ENCODE data around the gene NMNAT2. TPM values are rescaled to one million over a fixed set of nuclear protein-coding genes. Genes with fewer than 3 reads are reported as not detected.

NMNAT2 gene
- total and polyA plus RNA-seq, 2 of the 4 experiments (the other 2 are of a cell fraction): 0.36 to 2.4 TPM

DNA sequence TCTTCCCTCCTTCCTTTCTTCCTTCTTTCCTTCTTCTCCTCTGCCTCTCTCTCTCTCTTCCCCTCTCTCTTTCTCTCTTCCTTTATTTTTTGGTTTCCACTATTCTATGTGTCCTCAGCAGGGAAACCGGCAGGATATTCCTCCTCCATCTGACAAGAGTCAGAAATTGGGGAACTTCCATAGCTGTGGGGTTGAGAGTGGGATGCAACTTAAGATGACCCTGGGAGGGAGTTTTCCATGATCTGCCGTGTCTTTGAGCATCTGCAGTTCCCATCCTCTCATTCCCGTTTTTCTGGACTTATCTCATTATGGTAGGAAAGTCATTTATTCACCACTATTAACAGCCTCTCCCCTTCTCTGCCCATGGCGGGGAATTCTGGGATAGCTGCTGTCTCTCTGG lies 98.6 kb downstream of the NMNAT2 start:
- ATAC-seq (ENCODE audit: low read depth) (no peak), DNase-seq (no peak)
- Histone ChIP-seq H2AK9ac (replicated peaks; ENCODE audit: low read depth, low read length, poor library complexity) (no peak overlapping the region), H3K4ac (ENCODE audit: low read depth, low read length) (peak overlapping the region; percentile 46), H3K27ac (ENCODE audit: insufficient read depth, low read length) (no peak overlapping the region), H3K4me3 (ENCODE audit: insufficient read depth, low read depth, low read length) (no peak overlapping the region), H3K23ac (ENCODE audit: low read depth, low read length) (no peak overlapping the region), H3K4me1 (ENCODE audit: control insufficient read depth, insufficient read depth, low read length) (peaks cover 10% of the 10 kb centered on the region), H3K4me2 (ENCODE audit: low read depth, low read length) (no peak overlapping the region), H3K79me1 (ENCODE audit: low read depth in 1 of 2, low read length in 2 of 2) (no peaks in the 10 kb centered on the region), H2AK5ac (ENCODE audit: low read depth, low read length) (peak overlapping the region; percentile 31; the same call in 1 of the 2 replicates), H4K20me1 (ENCODE audit: insufficient read depth, low read length) (no peaks in the 10 kb centered on the region), H2BK120ac (ENCODE audit: low read depth, low read length) (no peak overlapping the region), H3K36me3 (ENCODE audit: control insufficient read depth, insufficient read depth, low read length) (no peaks in the 10 kb centered on the region), H3K9me3 (ENCODE audit: control insufficient read depth, insufficient read depth, low read length) (no peaks in the 10 kb centered on the region), H3K9ac (ENCODE audit: low read depth, low read length) (no peak overlapping the region), H4K5ac (ENCODE audit: low read depth, low read length) (no peak overlapping the region), H3K14ac (replicated peaks; ENCODE audit: low read depth, low read length) (no peak overlapping the region), H4K8ac (ENCODE audit: low read depth in 2 of 2, low read length in 2 of 2) (peak overlapping the region in 1 of 2 experiments; percentile 11; a peak in 1 of 4 replicates), H3K27me3 (ENCODE audit: control insufficient read depth, insufficient read depth, low read length) (peaks cover 2% of the 10 kb centered on the region; the same call in 1 of the 2 replicates), H2BK5ac (ENCODE audit: low read depth, low read length, poor library complexity, severe bottlenecking) (no peak overlapping the region), H2BK15ac (ENCODE audit: low read depth, low read length) (peak overlapping the region; percentile 32; the same call in 1 of the 3 replicates), H2AFZ (replicated peaks; ENCODE audit: low read length, poor library complexity) (no peak overlapping the region), H4K91ac (ENCODE audit: insufficient read depth, low read depth, low read length) (no peak overlapping the region), H3K9me1 (ENCODE audit: insufficient read depth, low read length) (no peaks in the 10 kb centered on the region), H3K56ac (ENCODE audit: extremely low read depth, insufficient read depth, low read length) (no peak overlapping the region), H2BK20ac (ENCODE audit: low read depth, low read length) (no peak overlapping the region), H3K18ac (ENCODE audit: low read depth, low read length) (no peak overlapping the region)
- in situ Hi-C loops (cut with MboI; ENCODE audit: low sequenced_read_pairs) (no loop called here), dilution Hi-C loops (cut with HindIII; ENCODE audit: low sequenced_read_pairs, unreplicated experiment) (no loop called here), intact Hi-C loops (cut with micrococcal nuclease) (loop anchor here (2.0 kb wide), 1 partner anchor 295 kb away; no protein-coding TSS in a partner anchor)
- CTCF ChIA-PET: interaction anchor here (1.2 to 2.5 kb wide), 2 partner anchors 12 to 38 kb away, joined by 3 to 20 read pairs; no protein-coding TSS in a partner anchor
- WGBS, 2 experiments (ENCODE audit: extremely low coverage in 2 of 2, insufficient read length in 1 of 2): no CpG with 5 or more reads among the region's 4 CpGs
- POLR2A ChIA-PET (ENCODE audit: unreplicated experiment): no interaction called here
- TF ChIP-seq BHLHE40 (IDR thresholded peaks at IDR 0.05; ENCODE audit: low read depth, low read length) (no peak), RCOR1 (IDR thresholded peaks at IDR 0.05; ENCODE audit: insufficient replicate concordance, low read length) (no peak), CHD1 (IDR thresholded peaks at IDR 0.05; ENCODE audit: low read depth, low read length) (no peak), MAFK (IDR thresholded peaks at IDR 0.05; ENCODE audit: low read depth, low read length) (no peak), CEBPB (IDR thresholded peaks at IDR 0.05; ENCODE audit: low read depth, low read length) (no peak), RFX5 (IDR thresholded peaks at IDR 0.05; ENCODE audit: low read depth, low read length) (no peak), MAZ (IDR thresholded peaks at IDR 0.05; ENCODE audit: borderline replicate concordance, low read depth, low read length) (no peak), RAD21 (IDR thresholded peaks at IDR 0.05; ENCODE audit: low read length) (no peak), SMC3 (IDR thresholded peaks at IDR 0.05; ENCODE audit: low read depth, low read length) (no peak), POLR2A (IDR thresholded peaks at IDR 0.05; ENCODE audit: low read depth, low read length) (no peak)
- TF ChIP-seq, protein P1, sequence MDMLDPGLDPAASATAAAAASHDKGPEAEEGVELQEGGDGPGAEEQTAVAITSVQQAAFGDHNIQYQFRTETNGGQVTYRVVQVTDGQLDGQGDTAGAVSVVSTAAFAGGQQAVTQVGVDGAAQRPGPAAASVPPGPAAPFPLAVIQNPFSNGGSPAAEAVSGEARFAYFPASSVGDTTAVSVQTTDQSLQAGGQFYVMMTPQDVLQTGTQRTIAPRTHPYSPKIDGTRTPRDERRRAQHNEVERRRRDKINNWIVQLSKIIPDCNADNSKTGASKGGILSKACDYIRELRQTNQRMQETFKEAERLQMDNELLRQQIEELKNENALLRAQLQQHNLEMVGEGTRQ (IDR thresholded peaks at IDR 0.05; ENCODE audit: low read depth, low read length): no peak
- BruUV-seq (replicated peaks): no TSS peak

All from IMR-90 (cell line).